ENCODE measurements around the gene PDSS2.
"Not testable (repeated sequence)": the region's sequence is repeated elsewhere in the genome, so short reads cannot be mapped to it uniquely, and the experiment has no call there.

PDSS2 gene

DNA sequence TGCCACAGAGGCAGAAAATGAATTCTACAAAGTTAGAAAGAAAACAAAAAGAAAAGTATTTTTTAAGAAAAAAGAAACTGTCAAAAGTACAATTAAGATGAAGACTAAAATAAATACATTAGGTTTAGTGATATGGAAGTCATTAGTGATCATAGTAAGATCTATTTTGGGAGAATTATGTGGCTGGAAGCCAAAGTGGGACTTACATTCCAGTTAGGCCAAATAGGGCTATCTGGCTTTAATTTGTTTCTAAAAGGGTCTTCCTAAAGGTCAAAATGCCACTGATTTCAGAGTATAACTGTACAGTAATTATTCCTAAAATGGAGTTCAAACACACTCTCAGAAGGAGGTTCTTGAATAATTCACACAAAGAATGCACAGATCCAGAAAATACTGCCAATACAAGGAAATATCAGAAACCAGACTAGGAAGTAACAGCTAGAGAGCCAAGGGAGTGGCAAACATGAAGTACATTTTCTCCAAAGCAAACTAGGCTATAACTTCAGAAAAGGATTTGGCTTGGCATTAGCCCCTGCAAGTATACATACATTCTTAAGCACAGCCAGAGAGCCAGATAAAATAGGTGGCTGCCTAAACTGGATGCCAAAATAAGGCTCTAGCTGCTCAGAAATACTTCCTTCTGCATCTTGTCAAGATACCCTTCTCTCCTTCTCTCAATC is 45.3 kb downstream of the PDSS2 start:
- no peak for DNase-seq

DNA sequence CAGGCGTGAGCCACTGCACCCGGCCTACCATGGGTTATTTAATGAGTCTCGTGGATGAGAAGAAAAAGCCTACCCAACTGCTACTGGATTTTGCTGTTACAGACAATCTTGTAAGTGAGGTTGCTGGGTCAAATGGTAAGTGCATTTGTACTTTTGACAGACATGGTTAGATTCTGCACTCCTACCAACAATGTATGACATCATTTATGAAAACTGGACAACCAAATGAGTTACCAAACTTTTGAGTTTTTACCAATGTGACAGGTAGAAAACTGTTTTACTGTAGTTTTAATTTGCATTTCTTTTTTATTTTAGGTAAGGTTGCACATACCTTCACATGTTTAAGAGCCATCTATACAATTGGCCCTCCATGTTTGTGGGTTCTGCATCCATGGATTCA is 48.2 kb downstream of the PDSS2 start:
- no peak for DNase-seq

DNA sequence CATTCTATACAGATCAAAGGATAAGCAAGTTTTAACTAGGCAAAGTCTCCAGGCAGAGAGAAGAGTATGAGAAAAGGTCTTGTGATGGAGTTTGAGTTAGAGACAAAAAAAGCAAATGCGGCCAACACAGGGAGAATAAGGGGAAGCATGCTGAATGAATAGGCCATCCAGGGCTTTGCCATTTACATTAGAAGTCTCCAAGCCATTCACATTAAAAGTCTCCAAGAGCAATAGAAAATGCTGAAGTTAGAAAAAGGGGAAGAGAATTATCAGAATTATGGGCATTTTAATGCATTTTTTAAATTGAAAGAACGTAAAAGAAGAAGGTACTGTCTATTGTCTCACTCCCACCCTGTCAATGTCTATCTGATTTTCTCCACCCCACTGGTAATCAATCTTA is 49.4 kb downstream of the PDSS2 start:
- DNase-seq: no peak

DNA sequence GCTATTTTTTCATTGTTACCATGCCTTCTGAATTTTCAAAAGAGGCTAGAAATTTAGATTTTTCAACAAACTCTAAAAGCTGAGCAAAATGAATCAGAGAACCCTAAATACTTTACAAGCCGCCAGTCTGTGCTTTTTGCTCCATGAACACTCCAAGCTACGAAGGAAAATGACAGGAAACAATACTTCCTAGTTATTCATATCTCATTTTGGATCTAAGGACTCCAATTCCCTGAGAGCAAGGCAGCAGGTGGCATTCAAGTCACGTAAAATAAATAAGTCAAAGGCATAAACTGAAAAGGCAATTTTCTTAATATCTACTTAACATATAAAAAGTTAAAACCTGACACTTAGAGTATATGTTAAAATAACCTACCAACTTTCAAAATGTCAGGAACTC is 50.6 kb downstream of the PDSS2 start:
- DNase-seq: no peak

DNA sequence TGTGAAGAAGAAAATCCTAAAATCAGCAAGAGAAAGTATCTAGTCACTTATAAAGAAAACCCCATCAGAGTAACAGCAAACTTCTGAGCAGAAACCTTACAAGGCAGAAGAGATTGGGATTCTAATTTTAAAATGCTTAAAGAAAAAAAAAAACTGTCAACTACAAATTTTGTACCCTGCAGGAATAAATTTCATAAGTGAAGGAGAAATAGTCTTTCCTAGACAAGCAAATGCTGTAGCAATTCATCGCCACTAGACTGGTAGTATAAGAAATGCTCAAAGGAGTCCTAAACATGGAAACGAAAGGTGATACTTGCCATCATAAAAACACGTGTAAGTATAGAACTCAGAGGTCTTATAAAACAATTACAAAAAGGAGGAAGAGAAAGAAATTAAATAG is 54.4 kb downstream of the PDSS2 start:
- DNase-seq: no peak

DNA sequence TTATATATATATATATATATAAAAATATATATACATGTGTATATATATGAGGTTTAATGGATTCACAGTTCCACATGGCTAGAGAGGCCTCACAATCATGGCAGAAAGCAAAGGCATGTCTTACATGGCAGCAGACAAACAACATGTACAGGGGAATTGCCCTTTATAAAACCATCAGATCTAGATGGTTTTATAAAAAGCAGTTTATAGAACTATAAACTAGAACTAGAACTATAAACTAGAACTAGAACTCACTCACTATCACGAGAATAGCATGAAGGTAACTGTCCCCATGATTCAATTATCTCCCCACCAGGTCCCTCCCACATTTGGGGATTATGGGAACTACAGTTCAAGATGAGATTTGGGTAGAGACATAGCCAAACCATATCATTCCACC is 56.8 kb downstream of the PDSS2 start:
- DNase-seq: no peak

DNA sequence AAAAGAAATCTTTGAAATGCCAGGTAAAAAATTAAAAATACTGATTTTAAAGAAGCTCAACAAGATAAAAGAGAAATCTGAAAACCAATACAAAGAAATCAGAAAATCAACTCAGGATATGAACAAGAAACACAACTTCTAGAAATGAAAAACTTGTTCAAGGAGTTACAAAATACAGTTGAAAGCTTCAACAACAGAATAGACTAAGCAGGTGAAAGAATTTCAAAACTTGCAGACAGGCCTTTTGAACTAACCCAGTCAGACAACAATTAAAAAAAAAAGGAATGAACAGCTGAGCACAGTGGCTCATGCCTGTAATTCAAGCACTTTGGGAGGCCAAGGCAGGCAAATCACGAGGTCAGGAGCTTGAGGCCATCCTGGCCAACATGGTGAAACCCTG is 57.8 kb downstream of the PDSS2 start:
- DNase-seq: no peak

DNA sequence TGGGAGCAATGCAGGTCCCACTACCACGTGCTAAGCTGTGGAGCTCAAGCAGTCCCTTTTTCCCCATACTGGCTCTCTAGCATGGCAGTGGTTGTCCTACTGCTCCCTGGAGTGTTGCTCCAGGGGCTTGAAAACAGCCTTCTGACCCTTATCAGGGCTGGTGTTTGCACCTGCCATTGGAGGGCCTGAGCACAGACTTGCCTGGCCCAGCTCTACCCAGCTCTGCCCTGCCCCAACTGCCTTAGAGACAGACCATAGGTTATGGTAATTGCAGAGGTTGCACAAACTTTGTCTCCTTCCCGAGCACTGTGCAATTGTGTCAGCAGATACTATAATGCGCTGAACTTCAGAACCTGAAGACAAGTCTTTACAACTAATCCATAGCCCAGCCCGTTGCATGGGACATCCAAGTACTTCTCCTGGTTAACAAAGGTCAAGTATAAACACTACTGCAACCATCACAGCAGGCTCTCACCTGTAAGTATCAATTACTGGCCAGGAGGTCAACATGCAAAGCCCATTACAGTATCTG is 58.7 kb downstream of the PDSS2 start:
- no peak for DNase-seq

DNA sequence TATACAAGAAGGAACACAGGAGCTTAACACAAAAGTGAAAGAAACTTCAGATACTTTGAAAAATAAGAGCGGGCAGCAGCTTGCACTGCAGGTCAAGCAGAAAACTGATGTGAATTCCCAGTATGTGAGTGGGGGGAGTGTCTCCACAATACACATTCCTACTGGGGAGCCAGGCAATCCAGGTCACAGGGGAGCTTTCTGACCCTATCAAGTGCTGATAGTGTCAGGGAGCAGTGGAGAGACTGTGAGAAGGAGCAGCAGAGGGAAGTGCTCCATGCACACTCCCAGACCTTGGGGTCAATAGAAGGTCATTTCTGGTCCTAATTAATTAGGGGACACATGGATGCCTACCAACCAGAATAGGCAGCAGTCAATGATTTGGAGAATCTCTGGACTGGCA is 59.4 kb downstream of the PDSS2 start:
- no peak for DNase-seq

DNA sequence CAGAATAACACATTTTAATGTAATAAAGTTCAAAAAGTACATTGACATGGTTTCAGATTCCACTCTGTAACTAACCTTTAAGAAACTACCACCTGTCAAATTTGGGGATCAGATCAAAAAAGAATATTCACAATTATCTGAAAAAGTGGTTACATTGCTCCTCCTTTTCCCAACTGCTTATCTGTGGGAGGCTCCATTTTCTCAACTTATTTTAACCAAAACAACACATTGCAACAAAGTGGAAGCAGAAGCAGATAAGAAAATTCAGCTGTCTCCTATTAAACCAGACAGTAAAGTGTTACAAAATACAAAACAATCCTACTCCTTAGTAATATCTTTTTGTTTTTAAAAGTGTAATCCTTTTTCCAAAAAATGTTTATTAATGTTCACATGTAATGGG is 61.4 kb downstream of the PDSS2 start:
- no peak for DNase-seq

DNA sequence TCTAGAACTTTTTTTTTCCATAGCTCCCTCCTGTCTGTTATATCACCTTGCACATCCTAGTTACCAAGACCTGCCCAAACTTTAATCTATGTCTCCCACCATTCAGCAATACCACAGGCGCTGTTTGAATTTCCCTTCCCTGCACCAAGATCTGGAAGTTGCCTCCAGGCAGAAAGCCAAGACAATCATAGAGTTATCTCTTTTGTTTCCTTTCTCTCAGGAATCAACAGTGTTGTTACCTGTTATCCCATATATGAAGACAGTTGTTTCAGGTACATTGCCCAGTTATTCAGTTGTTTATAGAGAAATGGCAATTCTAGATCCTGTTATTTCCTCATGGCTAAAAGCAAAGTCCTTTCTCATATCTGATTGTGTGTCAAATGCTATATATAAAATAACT is 63.2 kb downstream of the PDSS2 start:
- no peak for DNase-seq

DNA sequence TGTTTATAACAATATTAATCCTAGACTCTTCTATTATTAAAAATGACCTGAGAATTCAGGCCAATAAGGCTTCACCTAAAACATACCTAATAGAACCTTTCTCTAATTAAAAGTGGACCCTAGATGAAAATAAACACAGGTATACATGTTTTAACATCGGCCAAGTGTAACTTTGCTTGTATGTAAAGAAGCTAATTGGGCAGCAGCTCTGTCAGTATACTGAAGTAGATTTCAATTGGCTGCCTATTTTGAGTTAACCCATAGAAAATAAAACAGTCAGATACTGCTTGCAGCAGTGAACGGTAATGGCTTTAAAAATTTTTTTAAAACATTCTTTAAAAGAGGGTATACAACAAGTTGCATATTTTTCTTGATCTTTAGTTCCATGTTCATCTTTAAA is 67.3 kb downstream of the PDSS2 start:
- DNase-seq: no peak

DNA sequence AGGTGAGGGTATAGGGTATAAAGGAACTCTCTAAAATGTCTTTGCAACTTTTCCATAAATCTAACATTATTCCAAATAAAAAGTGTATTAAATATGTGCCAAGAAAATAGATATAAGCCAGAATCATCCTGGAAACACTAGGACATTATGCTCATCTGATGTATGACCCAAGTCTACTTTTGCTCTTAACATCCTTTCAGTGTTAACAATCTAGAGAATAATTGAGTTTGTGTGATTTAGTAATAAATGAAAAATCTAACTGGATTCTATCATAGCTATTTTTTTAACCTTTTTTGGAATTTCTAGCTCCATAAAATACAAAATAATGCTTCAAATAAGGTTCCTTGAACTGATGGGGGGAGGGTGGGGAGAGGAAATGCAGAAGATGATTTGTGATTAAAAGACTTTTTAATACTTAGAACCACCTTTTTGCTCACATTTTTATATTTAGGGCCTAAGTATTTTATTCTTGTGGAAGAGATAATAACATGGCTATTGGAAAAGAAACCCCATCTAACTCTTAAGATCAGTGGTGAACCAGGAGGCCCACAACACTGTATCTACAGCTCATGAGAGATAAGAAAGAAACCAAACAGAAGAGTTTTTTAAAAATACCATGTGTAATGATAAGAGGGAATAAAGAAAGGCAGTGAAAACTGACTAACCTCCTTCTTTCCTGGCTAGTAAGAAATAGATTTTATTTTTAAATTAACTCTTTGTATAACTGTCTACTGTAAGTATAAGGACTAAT is 68.5 kb downstream of the PDSS2 start:
- no peak for DNase-seq

DNA sequence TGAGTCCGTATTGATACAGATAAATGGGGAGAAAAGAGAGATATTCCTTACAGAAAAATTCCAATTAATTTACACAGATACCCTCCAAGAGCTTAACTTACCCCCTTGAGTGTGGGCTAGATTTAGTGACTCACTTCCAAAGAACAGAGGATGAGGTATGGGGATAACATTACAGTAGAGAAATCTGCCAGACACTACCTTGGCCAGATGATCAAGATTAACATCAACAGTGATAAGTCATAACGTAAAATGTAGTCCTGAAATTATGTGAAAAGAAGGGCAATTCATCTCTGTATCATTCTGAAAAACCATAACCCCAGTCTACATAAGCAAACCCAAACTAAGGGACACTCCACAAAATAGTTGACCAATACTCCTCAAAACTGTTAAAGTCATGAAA is 69.3 kb downstream of the PDSS2 start:
- DNase-seq: no peak

DNA sequence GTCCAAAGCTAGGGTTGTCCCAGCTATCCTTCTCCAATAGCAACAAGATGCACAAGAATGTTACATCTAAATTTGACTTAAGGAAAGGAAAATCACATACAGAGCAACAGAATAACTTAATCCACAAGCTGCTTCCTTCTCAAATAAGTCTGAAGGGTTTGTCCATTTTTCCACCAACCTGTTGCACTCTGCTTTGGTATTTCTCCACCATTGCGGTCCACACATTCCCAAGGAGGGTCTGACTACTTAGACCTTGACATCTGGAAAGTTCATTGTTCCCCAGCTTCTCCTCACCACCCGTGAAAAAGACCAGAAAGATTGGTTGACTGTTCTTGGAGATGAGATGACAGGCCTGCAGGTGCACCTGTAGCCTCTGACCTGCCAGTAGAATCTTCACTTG is 72.5 kb downstream of the PDSS2 start:
- no peak for DNase-seq

DNA sequence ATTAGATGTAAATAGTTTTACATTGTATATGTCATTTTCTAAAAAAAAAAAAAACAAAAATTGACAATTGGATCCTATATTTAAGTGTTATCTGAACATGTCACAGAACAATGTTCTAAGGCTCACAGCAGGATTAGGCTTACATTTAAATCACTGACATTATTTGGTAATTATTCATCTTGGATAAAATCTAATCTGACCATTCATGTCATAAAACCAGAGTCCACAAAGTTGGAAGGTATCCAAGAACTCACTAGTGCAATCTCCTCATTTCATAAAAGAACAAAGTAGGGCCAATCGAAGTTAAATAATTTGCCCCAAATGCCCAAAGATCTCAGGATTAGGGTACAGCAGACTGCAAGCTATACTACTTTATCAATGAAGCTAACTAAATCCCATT is 73.0 kb downstream of the PDSS2 start:
- no peak for DNase-seq

DNA sequence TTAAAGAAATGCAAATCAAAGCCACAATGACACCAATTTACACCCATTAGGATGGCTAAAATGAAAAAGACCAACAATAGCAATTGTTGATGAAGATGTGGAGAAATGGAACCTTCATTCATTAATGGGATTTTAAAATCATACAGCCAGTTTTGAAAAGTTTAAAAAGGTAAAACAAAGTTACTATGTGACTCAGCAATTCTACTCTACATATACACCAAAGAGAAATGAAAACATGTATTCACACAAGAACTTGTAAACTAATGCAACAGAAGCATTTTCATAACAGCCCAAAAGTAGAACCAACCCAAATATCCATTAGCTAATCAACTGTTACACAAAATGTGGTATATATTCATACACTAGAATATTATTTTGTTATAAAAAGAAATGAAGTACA is 75.7 kb downstream of the PDSS2 start:
- DNase-seq: no peak

DNA sequence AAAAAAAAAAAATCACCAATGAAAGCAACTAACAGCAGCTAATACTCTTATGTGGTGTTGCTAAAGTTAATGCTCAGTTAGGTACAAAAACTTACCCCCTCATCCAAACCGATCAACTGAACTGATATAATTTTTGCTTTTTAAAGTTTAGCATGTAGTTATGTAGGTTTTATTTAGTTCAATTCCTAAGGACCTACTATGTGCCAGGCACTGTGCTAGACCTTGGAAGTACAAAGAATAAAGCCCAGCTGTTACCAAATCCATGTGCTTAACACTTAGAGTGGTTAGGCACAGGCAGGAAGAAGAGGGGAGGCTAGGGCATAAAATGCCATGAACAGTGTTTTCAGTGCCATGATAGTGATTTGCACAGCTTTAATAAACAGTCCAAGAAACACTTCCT is 85.1 kb downstream of the PDSS2 start:
- no peak for DNase-seq

DNA sequence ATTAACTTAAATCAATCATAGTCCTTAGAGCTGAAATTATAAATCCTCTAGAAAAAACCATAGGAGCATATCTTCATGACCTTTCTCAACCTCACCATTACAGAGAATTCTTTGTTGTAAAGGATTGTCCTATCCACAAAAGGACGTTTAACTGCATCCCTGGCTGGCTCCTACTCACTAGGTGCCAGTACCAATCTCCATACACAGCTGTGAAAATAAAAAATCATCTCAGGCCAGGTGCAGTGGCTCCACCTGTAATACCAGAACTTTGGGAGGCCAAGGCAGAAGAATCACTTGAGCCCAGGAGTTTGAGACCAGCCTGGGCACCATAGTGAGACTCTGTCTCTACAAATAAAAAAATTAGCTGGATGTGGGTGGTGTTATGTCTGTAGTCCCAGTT is 89.9 kb downstream of the PDSS2 start:
- DNase-seq: no peak

DNA sequence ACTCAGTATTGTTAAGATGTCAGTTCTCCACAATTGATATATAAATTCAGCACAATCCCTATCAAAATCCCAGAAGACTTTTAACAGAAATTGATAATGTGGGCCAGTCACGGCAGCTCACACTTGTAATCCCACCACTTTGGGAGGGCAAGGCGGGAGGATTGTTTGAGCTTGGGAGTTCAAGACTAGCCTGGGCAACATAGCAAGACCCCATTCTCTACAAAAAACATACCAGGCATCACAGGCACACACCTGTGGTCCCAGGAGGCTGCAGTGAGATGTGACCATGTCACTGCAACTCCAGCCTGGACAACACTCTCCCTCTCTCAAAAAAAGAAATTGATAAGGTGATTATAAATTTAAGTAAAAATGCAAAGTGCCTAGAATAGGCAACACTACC is 90.9 kb downstream of the PDSS2 start:
- no peak for DNase-seq

DNA sequence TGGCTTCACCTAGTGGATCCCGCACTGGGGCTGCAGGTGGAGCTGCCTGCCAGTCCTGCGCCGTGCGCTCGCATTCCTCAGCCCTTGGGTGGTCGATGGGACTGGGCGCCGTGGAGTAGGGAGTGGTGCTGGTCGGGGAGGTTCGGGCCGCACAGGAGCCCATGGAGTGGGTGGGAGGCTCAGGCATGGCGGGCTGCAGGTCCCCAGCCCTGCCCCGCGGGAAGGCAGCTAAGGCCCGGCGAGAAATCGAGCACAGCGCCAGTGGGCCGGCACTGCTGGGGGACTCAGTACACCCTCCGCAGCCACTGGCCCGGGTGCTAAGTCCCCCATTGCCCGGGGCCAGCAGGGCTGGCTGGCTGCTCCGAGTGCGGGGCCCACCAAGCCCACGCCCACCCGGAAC is 95.2 kb downstream of the PDSS2 start:
- not testable (repeated sequence) for DNase-seq

DNA sequence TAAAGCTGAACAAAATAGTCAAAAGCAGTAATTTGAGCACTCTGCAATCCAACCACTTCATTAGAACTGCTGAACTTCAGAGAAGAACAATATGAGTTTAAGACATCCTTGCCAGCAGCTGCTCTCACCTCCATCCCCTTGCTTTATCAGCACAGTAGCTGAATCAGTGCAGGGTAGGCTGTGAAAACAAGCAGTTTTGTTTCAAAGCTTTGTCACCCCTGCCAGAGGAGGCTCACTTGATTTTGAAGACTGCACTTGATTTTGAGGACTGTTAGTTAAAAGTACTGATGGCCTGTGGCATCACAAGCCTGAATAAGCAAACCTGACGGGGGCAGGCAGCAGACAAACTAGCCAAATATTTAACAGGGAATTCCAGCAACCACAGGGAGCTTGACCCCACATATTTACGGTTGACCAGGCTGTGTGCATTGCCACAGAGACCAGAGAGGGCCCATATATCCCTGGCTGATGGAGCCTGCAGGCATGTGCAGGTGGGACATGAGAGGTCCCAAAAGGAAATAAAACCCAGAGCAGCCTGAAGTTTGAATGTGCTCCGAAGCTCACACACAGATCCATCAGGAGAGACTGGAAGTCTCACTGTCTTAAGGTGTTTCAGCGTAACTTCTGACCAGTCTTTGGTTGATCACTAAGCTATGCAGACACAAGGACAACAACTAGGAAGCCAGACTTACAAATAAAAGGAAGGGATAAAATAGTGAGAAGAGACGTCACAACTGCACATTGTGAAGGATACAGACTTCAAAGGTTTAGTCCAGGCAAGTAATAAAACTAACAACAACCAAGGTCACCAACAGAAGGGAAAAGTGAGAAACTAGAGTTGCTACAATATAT is 97.4 kb downstream of the PDSS2 start:
- no peak for DNase-seq

DNA sequence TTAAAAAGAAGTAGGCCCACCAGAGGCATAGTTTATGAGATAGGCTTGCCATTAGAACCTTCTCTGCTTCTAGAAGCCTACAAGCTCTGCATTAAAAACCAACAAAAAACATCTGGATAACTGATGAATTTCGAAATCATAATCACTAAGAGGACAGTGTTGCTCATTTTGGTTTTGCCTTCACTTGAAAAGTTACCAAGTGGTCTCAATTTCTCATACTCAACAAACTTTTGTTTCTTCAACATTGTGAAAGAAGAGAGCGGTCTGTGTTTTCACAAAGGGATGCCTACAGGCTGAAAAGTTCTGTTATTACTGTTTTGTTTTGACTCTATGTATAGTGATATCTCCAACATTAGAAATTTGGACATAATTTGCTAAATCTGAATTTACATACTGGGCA is 98.9 kb downstream of the PDSS2 start:
- no peak for DNase-seq

DNA sequence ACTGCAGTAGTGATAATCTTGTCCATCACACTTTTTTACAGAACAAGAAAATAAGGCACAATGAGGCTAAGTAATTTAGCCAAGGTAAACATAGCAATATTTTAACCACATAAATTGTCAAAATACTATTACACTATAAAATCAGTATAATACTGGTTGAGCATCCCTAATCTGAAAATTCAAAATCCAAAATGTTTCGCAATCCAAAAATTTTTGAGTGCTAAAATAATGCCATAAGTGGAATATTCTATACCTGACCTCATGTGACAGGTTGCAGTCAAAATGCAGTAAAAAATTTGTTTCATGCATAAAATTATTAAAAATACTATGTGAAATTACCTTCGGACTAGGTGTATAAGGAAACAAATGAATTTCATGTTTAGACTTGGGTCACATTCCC is 101.5 kb downstream of the PDSS2 start:
- DNase-seq: no peak
